A673 (cell line): ENCODE results near the gene UAP1L1. TPM values are rescaled to one million over a fixed set of nuclear protein-coding genes. Genes with fewer than 3 reads are reported as not detected.

ENCODE experiments used
- BruUV-seq: library from RNA; stranded (reverse); fragments of 400-500 nt; replicated peaks from 2 replicates; lab custom pipeline; 2021; lab: Mats Ljungman, UMichigan
- CTCF ChIA-PET: fragments of 300-600 bp; sonication (Branson Sonifier 250); formaldehyde crosslinking; loops from one replicate; lab custom pipeline; 2022; ENCODE audit warnings: antibody characterized with exemption; lab: Charles Lee
- POLR2A ChIA-PET: fragments of 300-600 bp; sonication (Branson Sonifier 250); formaldehyde crosslinking; loops from one replicate; lab custom pipeline; 2022; ENCODE audit warnings: antibody characterized with exemption; ENCODE audit not compliant: low non-redundant PET; lab: Charles Lee
- DNase-seq: peaks from one replicate; pipeline ENCODE4 v3.0.0-alpha.2; 2015; ENCODE audit warnings: low spot score
- H3K27ac ChIP-seq: fragments of 200-600 bp; sonication (generic); 2 replicates; pipeline ENCODE4 v1.5.1; 2016; ENCODE audit warnings: mixed run types, low read depth, mild to moderate bottlenecking, mixed read lengths, antibody characterized with exemption, low read length; ENCODE audit not compliant: poor library complexity, severe bottlenecking
- H3K27me3 ChIP-seq: fragments of 200-600 bp; sonication (generic); replicated peaks from 2 replicates; pipeline ENCODE4 v1.6.1; 2017; ENCODE audit warnings: mixed run types, low read depth, mild to moderate bottlenecking, mixed read lengths, antibody characterized with exemption, low read length; ENCODE audit not compliant: insufficient read depth, poor library complexity
- H3K36me3 ChIP-seq: fragments of 200-600 bp; sonication (generic); 2 replicates; pipeline ENCODE4 v1.6.1; 2016; ENCODE audit warnings: mixed run types, mild to moderate bottlenecking, mixed read lengths, antibody characterized with exemption, low read length; ENCODE audit not compliant: insufficient read depth, poor library complexity, severe bottlenecking
- H3K4me1 ChIP-seq: fragments of 200-600 bp; sonication (generic); 2 replicates; pipeline ENCODE4 v1.6.1; 2017; ENCODE audit warnings: mixed run types, mild to moderate bottlenecking, mixed read lengths, antibody characterized with exemption, low read length; ENCODE audit not compliant: insufficient read depth, poor library complexity, severe bottlenecking
- H3K4me3 ChIP-seq: fragments of 200-600 bp; sonication (generic); 2 replicates; pipeline ENCODE4 v1.5.1; 2016; ENCODE audit warnings: low read depth, mixed run types, mild to moderate bottlenecking, mixed read lengths, low read length; ENCODE audit not compliant: poor library complexity, severe bottlenecking
- H3K9me3 ChIP-seq: fragments of 200-600 bp; sonication (generic); 2 replicates; pipeline ENCODE4 v1.6.1; 2016; ENCODE audit warnings: mixed run types, low read depth, mild to moderate bottlenecking, mixed read lengths, antibody characterized with exemption, low read length; ENCODE audit not compliant: poor library complexity, severe bottlenecking
- CTCF ChIP-seq: fragments of 300-800, 200-600 bp; sonication (generic); conservative IDR thresholded peaks from 2 replicates; pipeline ENCODE4 v1.5.1; 2017; ENCODE audit warnings: low read depth, mild to moderate bottlenecking, antibody characterized with exemption, low read length, moderate library complexity, mixed read lengths
- EZH2 ChIP-seq: fragments of 200-600 bp; sonication (generic); IDR thresholded peaks from 2 replicates; pipeline ENCODE4 v1.6.1; 2017; ENCODE audit warnings: borderline replicate concordance, low read depth, mild to moderate bottlenecking, mixed read lengths, antibody characterized with exemption, low read length; ENCODE audit not compliant: poor library complexity, severe bottlenecking
- intact Hi-C: fragments of 100-400 bp; cut with micrococcal nuclease; formaldehyde crosslinking; loops from one replicate; pipeline ENCODE4 v1.10.0; 2022; ENCODE audit not compliant: unreplicated experiment
- total RNA-seq: library from RNA; stranded (reverse); gene quantifications from 2 replicates; pipeline ENCODE4 v1.2.3, GENCODE V29; 2021

The UAP1L1 gene
- total RNA-seq, 1 experiment from 2014 or later = 11.2 TPM

- no TSS peak for BruUV-seq
- CTCF ChIA-PET = interaction anchor here (0.8 kb wide), 1 partner anchor 100 kb away, joined by 3 read pairs; the partner anchor contains the start of gene RNF224
- Histone ChIP-seq H3K9me3 (peaks cover 9% of the 10 kb centered on the region), H3K27ac (no peak overlapping the region), H3K36me3 (no peaks in the 10 kb centered on the region), H3K27me3 (peaks cover 2% of the 10 kb centered on the region), H3K4me1 (peaks cover 13% of the 10 kb centered on the region), H3K4me3 (peak overlapping the region; percentile 79)
- POLR2A ChIA-PET = no interaction called here
- intact Hi-C loops = no loop called here
- no peak for TF ChIP-seq CTCF
- no peak for TF ChIP-seq EZH2
- no peak for DNase-seq
Measured at GRCh38 chr9:137127301-137128157, 50.2 kb downstream of the UAP1L1 start.

- no peak for DNase-seq
- Histone ChIP-seq H3K36me3 (no peaks in the 10 kb centered on the region), H3K4me3 (peak overlapping the region; percentile 79), H3K27me3 (peaks cover 8% of the 10 kb centered on the region), H3K9me3 (peaks cover 9% of the 10 kb centered on the region), H3K4me1 (peaks cover 13% of the 10 kb centered on the region), H3K27ac (peak overlapping the region; percentile 76)
- no peak for TF ChIP-seq CTCF
- no peak for TF ChIP-seq EZH2
- BruUV-seq = TSS peak; percentile 38
- ChIA-PET POLR2A (interaction anchor here (0.6 kb wide), 1 partner anchor 58 kb away, joined by 3 read pairs; the partner anchor contains the start of gene SAPCD2), CTCF (no interaction called here)
- intact Hi-C loops = no loop called here
Measured at GRCh38 chr9:137128158-137128861, 51.0 kb downstream of the UAP1L1 start.

GRCh38 chr9:137128862-137129455, 51.6 kb downstream of the UAP1L1 start:
- peak overlapping the region; percentile 79 for H3K4me3 ChIP-seq
- intact Hi-C loops = no loop called here
- H3K9me3 ChIP-seq = peaks cover 9% of the 10 kb centered on the region
- DNase-seq = no peak
- TF ChIP-seq EZH2 = no peak
- TF ChIP-seq CTCF = no peak
- peaks cover 11% of the 10 kb centered on the region for H3K27me3 ChIP-seq
- peak overlapping the region; percentile 76 for H3K27ac ChIP-seq
- ChIA-PET CTCF (interaction anchor here (0.6 to 1.1 kb wide), 5 partner anchors 22 to 108 kb away, joined by 3 to 12 read pairs (median 6); no protein-coding TSS in a partner anchor), POLR2A (interaction anchor here (0.6 to 1.2 kb wide), 2 partner anchors 42 to 112 kb away, joined by 3 to 5 read pairs; partner anchors contain the start of genes MAN1B1 and TUBB4B)
- BruUV-seq = no TSS peak
- peaks cover 13% of the 10 kb centered on the region for H3K4me1 ChIP-seq
- H3K36me3 ChIP-seq = no peaks in the 10 kb centered on the region
